GM10266 (cell line): Measurements from ENCODE around the gene KCTD1.

Experiments used
- DNase-seq: peaks from one replicate; pipeline ENCODE4 v3.0.0; 2012; ENCODE audit errors: extremely low spot score
- CTCF ChIP-seq: IDR thresholded peaks from 2 replicates; pipeline ENCODE4 v1.5.1; 2012; ENCODE audit warnings: mild to moderate bottlenecking, low read depth; ENCODE audit not compliant: control insufficient read depth, insufficient read depth; ENCODE audit errors: missing control alignments

Gene KCTD1

GRCh38 chr18:26540043-26540628, 8.2 kb downstream of the KCTD1 start:
- TF ChIP-seq CTCF, result no peak
- DNase-seq, result no peak

GRCh38 chr18:26538524-26538923, 9.8 kb downstream of the KCTD1 start:
- DNase-seq, result no peak
- TF ChIP-seq CTCF, result no peak

GRCh38 chr18:26536664-26537063, 11.7 kb downstream of the KCTD1 start:
- DNase-seq, result no peak
- no peak for TF ChIP-seq CTCF

GRCh38 chr18:26536032-26536431, 12.3 kb downstream of the KCTD1 start:
- no peak for TF ChIP-seq CTCF
- no peak for DNase-seq

- DNase-seq, result no peak
- no peak for TF ChIP-seq CTCF
Measured at GRCh38 chr18:26535630-26536029, 12.7 kb downstream of the KCTD1 start.

GRCh38 chr18:26532367-26533340, 15.7 kb downstream of the KCTD1 start:
- no peak for TF ChIP-seq CTCF
- DNase-seq, result no peak
